ENCODE measurements around the gene BRINP1. TPM values are rescaled to one million over a fixed set of nuclear protein-coding genes. Genes with fewer than 3 reads are reported as not detected.

The BRINP1 gene
- total RNA-seq, 4 donors from 2014 or later, result 0.11 to 4.3 (median 0.78) TPM

GRCh38 chr9:119365291-119366027 is 3.8 kb downstream of the BRINP1 start:
- H3K4me1 ChIP-seq, result peaks cover 0 to 20% (median 10%) of the 10 kb centered on the region in 3 donors
- H3K9me3 ChIP-seq, result no peaks in the 10 kb centered on the region
- WGBS, 2 donors, result 18 to 23% methylated on average over 8 to 9 of the region's 9 CpGs
- TF ChIP-seq, protein P1, sequence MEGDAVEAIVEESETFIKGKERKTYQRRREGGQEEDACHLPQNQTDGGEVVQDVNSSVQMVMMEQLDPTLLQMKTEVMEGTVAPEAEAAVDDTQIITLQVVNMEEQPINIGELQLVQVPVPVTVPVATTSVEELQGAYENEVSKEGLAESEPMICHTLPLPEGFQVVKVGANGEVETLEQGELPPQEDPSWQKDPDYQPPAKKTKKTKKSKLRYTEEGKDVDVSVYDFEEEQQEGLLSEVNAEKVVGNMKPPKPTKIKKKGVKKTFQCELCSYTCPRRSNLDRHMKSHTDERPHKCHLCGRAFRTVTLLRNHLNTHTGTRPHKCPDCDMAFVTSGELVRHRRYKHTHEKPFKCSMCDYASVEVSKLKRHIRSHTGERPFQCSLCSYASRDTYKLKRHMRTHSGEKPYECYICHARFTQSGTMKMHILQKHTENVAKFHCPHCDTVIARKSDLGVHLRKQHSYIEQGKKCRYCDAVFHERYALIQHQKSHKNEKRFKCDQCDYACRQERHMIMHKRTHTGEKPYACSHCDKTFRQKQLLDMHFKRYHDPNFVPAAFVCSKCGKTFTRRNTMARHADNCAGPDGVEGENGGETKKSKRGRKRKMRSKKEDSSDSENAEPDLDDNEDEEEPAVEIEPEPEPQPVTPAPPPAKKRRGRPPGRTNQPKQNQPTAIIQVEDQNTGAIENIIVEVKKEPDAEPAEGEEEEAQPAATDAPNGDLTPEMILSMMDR (IDR thresholded peaks at IDR 0.05), result peak in 3 of 6 experiments; percentile 40 to 59 (median 43)
- TF ChIP-seq POLR2A (IDR thresholded peaks at IDR 0.05), result no peak
- H3K27me3 ChIP-seq, result peaks cover 0 to 48% (median 10%) of the 10 kb centered on the region in 4 donors
- no peak overlapping the region for H3K4me3 ChIP-seq
- DNase-seq, result no peak
- intact Hi-C loops (cut with DNase I), result no loop called here
- no peak overlapping the region for H3K27ac ChIP-seq
- no peaks in the 10 kb centered on the region for H3K36me3 ChIP-seq

DNA sequence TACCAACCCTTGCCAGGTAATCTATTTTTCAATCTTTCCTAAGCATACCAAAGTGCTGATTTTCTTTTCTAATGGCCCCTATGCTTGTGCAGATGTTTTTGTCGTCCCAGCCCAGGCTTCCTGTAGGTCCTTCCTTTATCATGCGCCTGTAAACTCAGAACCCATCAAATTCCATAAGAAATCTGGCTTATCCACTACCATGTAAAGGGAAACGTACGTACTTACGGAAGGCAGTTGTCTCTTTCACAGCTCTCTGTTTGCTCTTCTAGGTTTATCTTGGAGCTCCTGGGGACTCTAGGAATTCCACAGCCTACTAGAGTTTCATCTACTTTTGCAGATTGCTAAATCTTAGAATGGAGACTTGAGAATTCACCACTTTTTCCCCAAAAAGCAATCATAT is 9.0 kb downstream of the BRINP1 start:
- H3K4me1 ChIP-seq, result no peaks in the 10 kb centered on the region
- 56 to 69% methylated on average over 5 of the region's 5 CpGs for WGBS, 2 donors
- H3K27ac ChIP-seq, result no peak overlapping the region
- no peaks in the 10 kb centered on the region for H3K36me3 ChIP-seq
- no peak overlapping the region for H3K4me3 ChIP-seq
- no peaks in the 10 kb centered on the region for H3K27me3 ChIP-seq
- H3K9me3 ChIP-seq, result no peaks in the 10 kb centered on the region
- TF ChIP-seq, protein P1 (IDR thresholded peaks at IDR 0.05), result no peak
- no peak for TF ChIP-seq POLR2A (IDR thresholded peaks at IDR 0.05)
- intact Hi-C loops (cut with DNase I), result no loop called here
- no peak for DNase-seq

DNA sequence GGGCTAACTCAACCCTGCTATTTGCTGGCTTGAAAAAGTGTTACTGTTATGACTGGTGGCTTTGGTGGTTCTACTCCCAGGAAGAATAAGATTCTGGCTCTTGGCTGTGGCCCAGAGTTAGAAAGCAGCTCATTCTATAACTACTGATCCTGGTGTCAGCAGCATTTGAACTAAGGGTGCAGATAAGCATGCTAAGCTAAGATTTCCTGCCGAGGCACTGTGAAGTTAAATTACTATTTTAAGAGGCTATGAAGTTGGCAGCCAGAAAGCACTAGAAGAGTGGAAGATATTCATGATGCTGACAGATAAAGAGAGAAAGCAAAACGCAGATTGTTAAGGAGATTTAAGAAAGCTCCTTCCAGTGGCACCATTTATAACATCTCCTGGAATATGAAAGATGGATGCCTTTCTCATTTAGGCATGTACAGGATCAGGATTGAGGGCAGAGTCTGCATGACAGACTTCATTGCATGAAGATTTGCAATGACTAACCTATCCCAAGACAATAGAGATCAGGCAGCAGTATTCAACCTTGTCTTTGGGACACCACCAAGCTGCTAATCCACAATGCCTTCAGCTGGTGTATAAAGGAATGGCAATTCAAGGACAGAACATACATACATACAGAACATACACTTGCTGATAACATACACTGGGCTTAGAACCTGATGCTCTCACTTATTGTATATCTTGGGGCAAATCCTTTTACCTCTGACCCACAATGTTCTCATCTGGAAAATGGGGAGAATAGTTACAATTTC is 11.7 kb downstream of the BRINP1 start:
- Histone ChIP-seq H3K4me1 (no peaks in the 10 kb centered on the region), H3K27me3 (no peaks in the 10 kb centered on the region), H3K9me3 (no peaks in the 10 kb centered on the region), H3K4me3 (no peak overlapping the region), H3K27ac (no peak overlapping the region), H3K36me3 (no peaks in the 10 kb centered on the region)
- WGBS, 2 donors, result 28 to 33% methylated on average over 2 of the region's 2 CpGs
- TF ChIP-seq, protein P1 (IDR thresholded peaks at IDR 0.05), result no peak
- TF ChIP-seq POLR2A (IDR thresholded peaks at IDR 0.05), result no peak
- intact Hi-C loops (cut with DNase I), result no loop called here
- no peak for DNase-seq

- no peaks in the 10 kb centered on the region for H3K9me3 ChIP-seq
Observed at GRCh38 chr9:119349351-119349825, 19.8 kb downstream of the BRINP1 start.

More at GRCh38 chr9:119349351-119349825, 19.8 kb downstream of the BRINP1 start:
- WGBS, 2 donors, result 25 to 37% methylated on average over 11 of the region's 11 CpGs
- Histone ChIP-seq H3K36me3 (no peaks in the 10 kb centered on the region), H3K27ac (no peak overlapping the region), H3K4me1 (no peaks in the 10 kb centered on the region), H3K27me3 (no peaks in the 10 kb centered on the region), H3K4me3 (no peak overlapping the region)
- intact Hi-C loops (cut with DNase I), result no loop called here
- TF ChIP-seq POLR2A (IDR thresholded peaks at IDR 0.05), result no peak
- TF ChIP-seq, protein P1 (IDR thresholded peaks at IDR 0.05), result no peak
- no peak for DNase-seq
